Peyer's patch (tissue), 4 donors: ENCODE measurements around the gene EGFL7.

Source experiments
- CTCF ChIP-seq, 6 experiments: fragments of 450-650 bp in 4 of 6; fragments of 200-600 bp in 2 of 6; sonication (generic) in 1 of 6; IDR thresholded peaks; one replicate each; pipeline ENCODE4 v1.5.1; 2017 to 2019; ENCODE audit warnings: antibody characterized with exemption in 6 of 6, mild to moderate bottlenecking in 3 of 6, moderate library complexity in 1 of 6
- POLR2A ChIP-seq, 2 donors: fragments of 450-650 bp; IDR thresholded peaks; one replicate each; pipeline ENCODE4 v1.5.1; 2017; ENCODE audit warnings: antibody characterized with exemption in 2 of 2, mild to moderate bottlenecking in 2 of 2, moderate library complexity in 2 of 2

GRCh38 chr9:136685790-136686533 is 23.2 kb downstream of the EGFL7 start:
- TF ChIP-seq POLR2A (IDR thresholded peaks at IDR 0.05): no peak
- no peak for TF ChIP-seq CTCF (IDR thresholded peaks at IDR 0.05)
